ENCODE results near the gene TMEM61. TPM values are rescaled to one million over a fixed set of nuclear protein-coding genes. Genes with fewer than 3 reads are reported as not detected.
"Not testable (repeated sequence)": the region's sequence is repeated elsewhere in the genome, so short reads cannot be mapped to it uniquely, and the experiment has no call there.

The TMEM61 gene
- total RNA-seq = not detected
- 0 reads per million in 2 donors for total RNA-seq

DNA sequence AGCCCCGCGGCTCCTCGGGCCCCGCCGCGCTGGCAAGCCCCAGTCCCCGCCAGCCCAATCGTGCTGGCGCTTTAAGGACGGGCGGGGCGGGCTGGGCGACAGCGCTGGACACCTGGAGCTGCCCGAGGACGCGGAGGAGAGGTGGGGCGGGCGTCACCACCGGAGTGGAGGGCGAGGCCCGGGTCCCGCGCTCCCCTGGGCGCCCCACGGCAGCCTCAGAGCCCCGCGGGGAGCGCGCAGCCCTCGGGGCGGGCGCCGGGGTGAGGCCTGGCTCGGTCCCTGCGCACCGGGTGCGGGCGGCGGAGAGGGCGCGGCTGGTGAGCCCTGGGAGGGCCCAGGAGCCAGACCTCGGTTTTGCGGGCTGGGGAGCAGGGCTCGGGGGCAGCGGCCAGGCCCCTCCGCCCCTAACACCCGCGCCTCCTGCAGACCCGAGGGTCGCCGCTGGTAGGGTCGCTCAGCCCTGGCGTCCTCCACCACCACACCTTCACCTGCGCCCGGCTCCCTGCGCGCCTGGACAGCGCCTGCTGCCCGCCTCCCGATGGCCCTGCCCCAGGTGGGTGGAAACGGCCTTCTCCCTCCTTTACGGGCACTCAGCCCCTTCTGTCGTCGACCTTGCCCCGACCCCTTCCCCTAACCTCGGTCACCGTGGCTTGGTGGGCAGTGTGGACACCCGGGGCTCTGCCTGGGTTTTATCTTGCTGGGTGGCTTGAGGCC, at the start of gene TMEM61:
TSS of gene TMEM61 (plus strand) at position 101 of the 714 bp plus-strand sequence. CDS start at position 539, 438 bp downstream.
- no peak within 1 kb of the TSS for H3K27ac Mint-ChIP-seq
- peaks cover 4% of the 10 kb centered on the region for H3K36me3 Mint-ChIP-seq (ENCODE audit: low read depth)

DNA sequence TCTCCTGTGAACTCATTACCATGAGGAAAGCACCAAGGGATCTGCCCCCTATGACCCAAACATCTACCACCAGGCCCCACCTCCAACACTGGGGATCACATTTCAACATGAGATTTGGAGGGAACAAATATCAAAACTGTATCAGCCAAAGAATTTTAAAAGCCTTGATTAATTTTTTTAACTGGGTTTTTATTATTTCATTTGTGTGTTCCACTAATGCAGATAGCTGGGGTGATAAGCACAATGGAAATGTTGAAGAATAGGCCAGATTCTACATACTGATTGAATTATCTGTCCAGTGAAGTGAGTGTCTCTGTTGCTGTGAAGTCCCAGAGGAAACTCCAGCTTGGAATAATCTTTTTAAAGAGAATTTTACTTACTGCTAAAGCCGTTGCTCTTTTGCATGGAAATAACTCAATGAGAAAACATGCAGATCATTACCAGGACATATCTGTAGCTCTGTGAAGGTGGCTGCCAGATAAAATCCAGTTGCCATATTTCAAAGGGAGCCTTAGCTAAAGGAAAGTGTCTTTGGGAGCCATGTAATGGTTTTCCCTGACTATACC, 49.1 kb upstream of the TMEM61 start:
- no peak for ATAC-seq
- no peak overlapping the region for H3K4me3 Mint-ChIP-seq

More for the DNA sequence above, at the start of gene TMEM61:
- no peak for ATAC-seq
- DNase-seq = no peak
- H3K27me3 Mint-ChIP-seq = peaks cover 47% of the 10 kb centered on the region
- H3K4me1 Mint-ChIP-seq = peaks cover 6% of the 10 kb centered on the region
- H3K4me3 Mint-ChIP-seq = peak within 1 kb of the TSS; percentile 57
- H3K9me3 ChIP-seq (ENCODE audit: control insufficient read depth, low read length, poor library complexity, severe bottlenecking) = no peaks in the 10 kb centered on the region

DNA sequence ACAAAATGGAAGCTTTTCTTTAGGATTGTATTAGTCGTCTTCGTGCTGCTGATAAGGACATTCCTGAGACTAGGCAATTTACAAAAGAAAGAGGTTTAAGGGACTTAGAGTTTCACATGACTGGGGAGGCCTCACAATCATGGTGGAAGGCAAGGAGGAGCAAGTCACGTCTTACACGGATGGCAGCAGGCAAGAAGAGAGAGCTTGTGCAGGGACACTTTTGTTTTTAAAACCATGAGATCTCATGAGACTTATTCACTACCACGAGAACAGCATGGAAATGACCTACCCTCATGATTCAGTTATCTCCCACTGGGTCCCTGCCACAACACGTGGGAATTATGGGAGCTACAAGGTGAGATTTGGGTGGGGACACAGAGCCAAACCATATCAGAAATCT, 46.3 kb upstream of the TMEM61 start:
- peaks cover 44% of the 10 kb centered on the region for H3K27me3 Mint-ChIP-seq
- H3K36me3 Mint-ChIP-seq (ENCODE audit: low read depth); H3K27ac Mint-ChIP-seq; ATAC-seq; DNase-seq; H3K4me1 Mint-ChIP-seq; H3K4me3 Mint-ChIP-seq; H3K9me3 ChIP-seq (ENCODE audit: control insufficient read depth, low read length, poor library complexity, severe bottlenecking): not testable (repeated sequence)

More for the DNA sequence above, 49.1 kb upstream of the TMEM61 start:
- DNase-seq = no peak
- Mint-ChIP-seq H3K27ac (no peak overlapping the region), H3K36me3 (ENCODE audit: low read depth) (no peaks in the 10 kb centered on the region), H3K27me3 (peaks cover 35% of the 10 kb centered on the region), H3K4me1 (peaks cover 1% of the 10 kb centered on the region)
- no peaks in the 10 kb centered on the region for H3K9me3 ChIP-seq (ENCODE audit: control insufficient read depth, low read length, poor library complexity, severe bottlenecking)

DNA sequence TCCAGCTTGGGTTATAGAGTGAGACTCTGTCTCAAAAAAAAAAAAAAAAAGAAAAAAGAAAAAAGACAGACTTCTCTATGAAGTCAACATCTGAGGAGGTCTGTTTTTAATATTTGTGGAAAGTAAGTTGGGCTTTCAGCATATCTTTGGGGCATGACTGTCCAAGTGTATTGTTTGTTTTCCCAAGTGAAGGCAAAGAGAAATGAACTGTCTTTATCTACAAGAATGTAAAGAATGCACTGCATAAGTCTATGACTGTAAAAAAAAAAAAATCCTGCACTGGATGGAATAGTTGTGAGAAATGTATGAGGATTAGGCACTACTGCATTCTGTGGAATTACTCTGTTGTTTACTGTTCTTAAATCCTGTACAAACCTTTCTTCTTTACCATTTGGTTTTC, 45.6 kb upstream of the TMEM61 start:
- no peaks in the 10 kb centered on the region for H3K36me3 Mint-ChIP-seq (ENCODE audit: low read depth)
- H3K9me3 ChIP-seq (ENCODE audit: control insufficient read depth, low read length, poor library complexity, severe bottlenecking) = no peaks in the 10 kb centered on the region
- no peak overlapping the region for H3K4me3 Mint-ChIP-seq
- peaks cover 37% of the 10 kb centered on the region for H3K27me3 Mint-ChIP-seq
- DNase-seq (no peak), ATAC-seq (no peak)
- H3K4me1 Mint-ChIP-seq = peaks cover 4% of the 10 kb centered on the region
- H3K27ac Mint-ChIP-seq = no peak overlapping the region

DNA sequence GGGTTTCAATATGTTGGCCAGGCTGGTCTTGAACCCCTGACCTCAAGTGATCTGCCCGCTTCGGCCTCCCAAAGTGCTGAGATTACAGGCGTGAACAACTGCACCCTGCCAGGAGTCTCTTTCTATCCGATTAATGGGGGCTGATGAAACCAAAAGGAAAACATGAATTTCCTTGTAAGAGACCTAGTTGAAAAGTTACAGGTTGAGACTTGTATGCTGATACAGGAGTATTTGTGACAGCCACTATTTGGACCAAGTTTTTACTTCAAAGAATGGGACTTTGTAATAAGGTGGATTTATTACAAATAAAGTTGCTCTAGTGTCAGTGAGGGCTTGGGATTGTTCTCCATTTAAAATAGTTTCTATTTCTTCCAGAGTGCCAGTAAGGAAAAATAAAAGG, 43.6 kb upstream of the TMEM61 start:
- Mint-ChIP-seq H3K4me1 (peaks cover 4% of the 10 kb centered on the region), H3K27ac (no peak overlapping the region), H3K36me3 (ENCODE audit: low read depth) (no peaks in the 10 kb centered on the region), H3K27me3 (peaks cover 40% of the 10 kb centered on the region), H3K4me3 (no peak overlapping the region)
- no peaks in the 10 kb centered on the region for H3K9me3 ChIP-seq (ENCODE audit: control insufficient read depth, low read length, poor library complexity, severe bottlenecking)
- DNase-seq (no peak), ATAC-seq (no peak)

DNA sequence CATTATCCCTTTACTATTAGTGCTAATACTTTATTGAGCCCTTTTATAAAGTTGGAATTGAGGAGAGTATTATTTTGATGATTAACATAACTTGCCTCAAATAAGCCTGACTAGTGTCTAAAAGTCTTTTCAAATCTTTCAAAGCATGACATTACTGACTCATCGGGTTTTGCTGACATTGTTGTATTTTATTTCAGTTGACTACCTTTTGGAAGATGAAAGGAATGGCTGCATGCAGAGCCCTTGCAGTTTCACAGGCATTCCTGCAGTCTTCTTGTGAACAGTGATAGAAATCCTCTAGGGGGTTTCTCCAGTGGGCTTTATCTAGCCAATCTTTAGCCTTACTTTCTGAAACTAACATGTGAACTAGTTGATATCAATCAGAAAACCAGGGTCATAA, 43.0 kb upstream of the TMEM61 start:
- DNase-seq (no peak), ATAC-seq (no peak)
- peaks cover 47% of the 10 kb centered on the region for H3K27me3 Mint-ChIP-seq
- H3K27ac Mint-ChIP-seq = no peak overlapping the region
- peaks cover 4% of the 10 kb centered on the region for H3K4me1 Mint-ChIP-seq
- no peak overlapping the region for H3K4me3 Mint-ChIP-seq
- no peaks in the 10 kb centered on the region for H3K36me3 Mint-ChIP-seq (ENCODE audit: low read depth)
- no peaks in the 10 kb centered on the region for H3K9me3 ChIP-seq (ENCODE audit: control insufficient read depth, low read length, poor library complexity, severe bottlenecking)

DNA sequence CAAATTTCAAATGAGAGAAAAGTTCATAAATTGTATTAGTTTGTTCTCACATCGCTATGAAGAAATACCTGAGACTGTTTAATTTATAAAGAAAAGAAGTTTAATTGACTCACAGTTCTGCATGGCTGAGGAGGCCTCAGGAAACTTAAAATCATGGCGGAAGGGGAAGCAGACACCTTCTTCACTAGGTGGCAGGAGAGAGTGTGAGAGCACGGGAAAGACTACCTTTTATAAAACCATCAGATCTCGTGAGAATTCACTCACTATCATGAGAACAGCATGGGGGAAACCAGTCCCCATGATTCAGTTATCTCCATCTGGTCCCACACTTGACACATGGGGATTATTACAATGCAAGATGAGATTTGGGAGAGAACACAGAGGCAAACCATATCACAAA, 41.5 kb upstream of the TMEM61 start:
- not testable (repeated sequence) for H3K9me3 ChIP-seq (ENCODE audit: control insufficient read depth, low read length, poor library complexity, severe bottlenecking); H3K4me1 Mint-ChIP-seq; ATAC-seq; H3K36me3 Mint-ChIP-seq (ENCODE audit: low read depth); H3K4me3 Mint-ChIP-seq; DNase-seq
- peaks cover 42% of the 10 kb centered on the region for H3K27me3 Mint-ChIP-seq
- peak overlapping the region; percentile 51 for H3K27ac Mint-ChIP-seq

DNA sequence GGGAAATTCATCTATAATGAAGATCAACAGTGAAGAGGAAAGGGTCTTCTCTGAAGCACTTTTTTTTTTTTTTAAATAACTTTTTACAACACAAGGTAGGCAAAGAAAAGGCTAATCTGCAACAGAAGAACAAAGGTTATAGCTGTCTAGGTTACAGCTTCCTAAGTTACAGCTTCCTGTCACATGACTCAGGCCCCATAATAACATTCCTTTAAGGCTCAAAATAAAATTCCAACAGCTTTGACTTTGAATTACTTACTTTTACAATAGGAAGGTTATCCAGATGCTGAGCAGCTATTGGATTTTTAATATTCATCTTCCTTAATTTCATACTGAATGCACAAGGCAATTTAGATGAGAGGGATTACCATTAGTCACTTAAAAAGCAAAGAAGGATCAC, 40.4 kb upstream of the TMEM61 start:
- no peak for ATAC-seq
- no peak overlapping the region for H3K4me3 Mint-ChIP-seq
- no peak overlapping the region for H3K27ac Mint-ChIP-seq
- H3K27me3 Mint-ChIP-seq = peaks cover 36% of the 10 kb centered on the region
- no peaks in the 10 kb centered on the region for H3K36me3 Mint-ChIP-seq (ENCODE audit: low read depth)
- peaks cover 6% of the 10 kb centered on the region for H3K4me1 Mint-ChIP-seq
- no peaks in the 10 kb centered on the region for H3K9me3 ChIP-seq (ENCODE audit: control insufficient read depth, low read length, poor library complexity, severe bottlenecking)
- DNase-seq = no peak

DNA sequence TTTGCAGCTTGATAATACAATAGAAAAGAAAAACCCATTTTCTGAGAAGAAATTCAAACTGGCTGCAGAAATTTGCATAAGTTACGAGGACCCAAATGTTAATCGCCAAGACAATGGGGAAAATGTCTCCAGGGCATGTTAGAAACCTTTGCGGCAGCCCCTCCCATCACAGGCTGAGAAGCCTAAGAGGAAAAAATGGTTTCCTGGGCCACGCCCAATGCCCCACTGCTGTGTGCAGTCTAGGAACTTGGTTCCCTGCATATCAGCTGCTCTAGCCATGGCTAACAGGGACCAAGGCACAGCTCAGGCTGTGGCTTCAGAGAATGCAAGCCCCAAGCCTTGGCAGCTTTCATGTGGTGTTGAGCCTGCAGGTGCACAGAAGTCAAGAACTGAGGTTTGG, 37.5 kb upstream of the TMEM61 start:
- no peaks in the 10 kb centered on the region for H3K9me3 ChIP-seq (ENCODE audit: control insufficient read depth, low read length, poor library complexity, severe bottlenecking)
- Mint-ChIP-seq H3K27me3 (peaks cover 13% of the 10 kb centered on the region), H3K27ac (no peak overlapping the region), H3K4me3 (no peak overlapping the region), H3K4me1 (peaks cover 9% of the 10 kb centered on the region), H3K36me3 (ENCODE audit: low read depth) (no peaks in the 10 kb centered on the region)
- DNase-seq = no peak
- ATAC-seq = no peak

DNA sequence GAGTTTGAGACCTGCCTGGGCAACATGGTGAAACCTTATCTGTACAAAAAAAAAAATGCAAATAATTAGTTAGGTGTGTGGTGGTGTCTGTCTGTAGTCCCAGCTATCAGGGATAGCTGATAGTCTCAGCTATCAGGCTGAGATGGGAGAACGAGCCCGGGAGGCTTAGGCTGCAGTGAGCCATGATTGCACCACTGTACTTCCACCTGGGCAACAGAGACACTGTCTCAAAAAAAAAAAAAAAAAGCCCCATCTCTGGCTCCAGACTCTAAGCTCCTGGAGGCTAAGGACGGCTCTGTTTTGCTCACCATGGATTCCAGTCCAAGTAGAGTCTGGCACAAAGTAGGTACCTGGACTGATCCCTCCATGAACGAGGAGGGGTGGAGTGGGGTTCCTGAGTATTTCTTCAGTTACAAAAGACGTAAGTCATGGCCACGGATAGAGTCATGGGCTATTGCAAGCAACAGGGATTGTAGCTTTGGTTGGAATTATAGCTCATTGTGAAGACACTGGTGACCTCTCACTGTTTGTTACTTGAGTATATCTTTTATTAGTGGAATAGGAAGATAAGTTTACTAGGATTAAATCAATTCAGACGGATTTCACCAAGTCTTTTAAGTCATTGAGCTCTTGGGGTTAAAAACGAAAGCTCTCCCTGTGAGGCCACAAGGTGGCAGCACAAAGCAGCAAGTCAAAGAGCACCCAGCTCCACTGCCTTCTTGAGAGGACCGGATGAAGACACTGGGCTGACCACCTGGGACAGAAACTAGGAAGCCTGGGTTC, 35.6 kb upstream of the TMEM61 start:
- H3K9me3 ChIP-seq (ENCODE audit: control insufficient read depth, low read length, poor library complexity, severe bottlenecking) = no peaks in the 10 kb centered on the region
- Mint-ChIP-seq H3K4me1 (peaks cover 15% of the 10 kb centered on the region), H3K4me3 (no peak overlapping the region), H3K27me3 (peaks cover 11% of the 10 kb centered on the region), H3K27ac (peak overlapping the region; percentile 59), H3K36me3 (ENCODE audit: low read depth) (no peaks in the 10 kb centered on the region)
- DNase-seq (peak; percentile 35 to 56 (median 36)), ATAC-seq (peak; percentile 69)

DNA sequence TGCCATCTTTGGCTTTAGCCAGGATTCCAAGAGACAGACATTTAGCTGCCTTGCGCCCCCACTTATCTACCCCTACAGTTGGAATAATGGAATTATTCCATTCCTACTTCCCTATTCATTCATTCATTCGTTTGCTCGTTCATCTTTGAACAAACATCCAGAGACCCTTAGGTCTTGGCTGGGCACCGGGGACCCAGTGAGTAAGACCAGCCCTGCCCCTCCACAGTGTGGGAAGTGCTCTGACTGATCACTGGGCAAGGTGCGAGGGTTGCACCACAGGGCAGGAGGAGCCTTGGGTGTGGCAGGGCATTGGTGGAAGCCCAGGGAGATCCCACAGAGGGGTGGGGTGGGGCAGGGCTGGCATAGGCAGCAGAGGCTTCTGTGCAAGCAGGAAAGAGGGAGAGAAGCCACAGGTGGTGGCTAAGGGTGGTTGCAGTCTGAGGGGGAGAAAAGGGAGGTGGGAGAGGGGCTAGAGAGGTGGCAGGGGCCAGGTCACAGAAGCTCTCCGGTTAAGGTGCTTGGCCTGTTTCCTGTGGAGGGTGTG, 35.0 kb upstream of the TMEM61 start:
- DNase-seq (no peak), ATAC-seq (no peak)
- Mint-ChIP-seq H3K36me3 (ENCODE audit: low read depth) (no peaks in the 10 kb centered on the region), H3K27me3 (peaks cover 11% of the 10 kb centered on the region), H3K4me1 (peaks cover 20% of the 10 kb centered on the region), H3K27ac (peak overlapping the region; percentile 59), H3K4me3 (no peak overlapping the region)
- H3K9me3 ChIP-seq (ENCODE audit: control insufficient read depth, low read length, poor library complexity, severe bottlenecking) = no peaks in the 10 kb centered on the region

DNA sequence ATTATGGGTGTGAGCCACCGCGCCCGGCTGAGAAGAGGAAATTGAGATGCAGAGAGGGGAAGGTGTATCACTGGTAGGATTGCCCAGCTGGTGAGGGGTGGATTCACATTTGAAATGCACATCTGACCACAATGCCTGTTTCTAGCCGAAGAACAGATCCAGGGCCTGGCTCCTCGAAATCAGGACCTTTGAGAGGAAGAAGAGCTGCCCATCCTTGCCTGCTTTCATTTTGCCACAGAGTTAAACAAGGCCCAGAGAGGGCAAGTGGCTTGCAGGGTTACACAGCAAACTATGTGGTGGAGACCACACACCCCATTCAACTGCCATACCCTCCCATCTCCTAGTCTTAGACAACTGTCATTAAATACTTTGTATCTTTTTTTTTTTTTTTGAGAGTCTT, 32.9 kb upstream of the TMEM61 start:
- no peak overlapping the region for H3K4me3 Mint-ChIP-seq
- ATAC-seq = no peak

DNA sequence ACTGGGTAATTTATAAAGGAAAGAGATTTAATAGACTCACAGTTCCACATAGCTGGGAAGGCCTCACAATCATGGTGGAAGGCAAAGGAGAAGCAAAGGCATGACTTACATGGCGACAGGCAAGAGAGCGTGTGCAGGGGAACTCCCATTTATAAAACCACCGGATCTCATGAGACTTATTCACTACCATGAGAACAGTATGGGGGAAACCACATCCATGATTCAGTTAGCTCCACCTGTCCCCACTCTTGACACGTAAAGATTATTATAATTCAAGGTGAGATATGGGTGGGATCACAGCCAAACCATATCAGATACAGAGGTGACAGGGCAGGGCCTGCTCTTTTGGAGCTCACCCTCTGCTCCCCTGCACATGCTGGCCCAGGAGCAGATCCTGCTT, 31.4 kb upstream of the TMEM61 start:
- Mint-ChIP-seq H3K4me1 (peaks cover 24% of the 10 kb centered on the region), H3K27ac (peak overlapping the region; percentile 74), H3K27me3 (peaks cover 4% of the 10 kb centered on the region), H3K4me3 (no peak overlapping the region), H3K36me3 (ENCODE audit: low read depth) (no peaks in the 10 kb centered on the region)
- H3K9me3 ChIP-seq (ENCODE audit: control insufficient read depth, low read length, poor library complexity, severe bottlenecking) = no peaks in the 10 kb centered on the region
- ATAC-seq (peak; percentile 75), DNase-seq (no peak)

More for the DNA sequence above, 32.9 kb upstream of the TMEM61 start:
- H3K9me3 ChIP-seq (ENCODE audit: control insufficient read depth, low read length, poor library complexity, severe bottlenecking) = no peaks in the 10 kb centered on the region
- no peak for DNase-seq
- peak overlapping the region; percentile 53 for H3K27ac Mint-ChIP-seq
- H3K27me3 Mint-ChIP-seq = peaks cover under 1% of the 10 kb centered on the region
- H3K4me1 Mint-ChIP-seq = peaks cover 24% of the 10 kb centered on the region
- H3K36me3 Mint-ChIP-seq (ENCODE audit: low read depth) = no peaks in the 10 kb centered on the region

Data from T-helper 17 cell (primary cell).